GM12865 (cell line): ENCODE measurements around the gene RAB11FIP4.

Source experiments
- DNase-seq: peaks from one replicate; pipeline ENCODE4 v3.0.0; 2010; ENCODE audit warnings: low read depth
- H3K4me3 ChIP-seq: 2 replicates; pipeline ENCODE4 v1.5.1; 2011; ENCODE audit warnings: mild to moderate bottlenecking, low read depth, low read length, control low read depth
- CTCF ChIP-seq: IDR thresholded peaks from 2 replicates; pipeline ENCODE4 v1.5.1; 2011; ENCODE audit warnings: low read length, control low read depth, low read depth, inconsistent platforms; ENCODE audit not compliant: insufficient read depth; ENCODE audit errors: missing control alignments

Gene RAB11FIP4

GRCh38 chr17:31581491-31581890 is 190.0 kb downstream of the RAB11FIP4 start:
- no peak overlapping the region for H3K4me3 ChIP-seq
- DNase-seq: no peak
- TF ChIP-seq CTCF: no peak

- no peak overlapping the region for H3K4me3 ChIP-seq
- DNase-seq: peak; percentile 49
- no peak for TF ChIP-seq CTCF
Observed at GRCh38 chr17:31582151-31582907, 190.9 kb downstream of the RAB11FIP4 start.

GRCh38 chr17:31583772-31584356 is 192.4 kb downstream of the RAB11FIP4 start:
- no peak for DNase-seq
- no peak for TF ChIP-seq CTCF
- no peak overlapping the region for H3K4me3 ChIP-seq

GRCh38 chr17:31584438-31585279 is 193.2 kb downstream of the RAB11FIP4 start:
- TF ChIP-seq CTCF: no peak
- no peak overlapping the region for H3K4me3 ChIP-seq
- no peak for DNase-seq

- H3K4me3 ChIP-seq: no peak overlapping the region
- no peak for DNase-seq
- TF ChIP-seq CTCF: no peak
Observed at GRCh38 chr17:31585280-31585630, 193.8 kb downstream of the RAB11FIP4 start.

- no peak for TF ChIP-seq CTCF
- no peak overlapping the region for H3K4me3 ChIP-seq
- DNase-seq: no peak
Observed at GRCh38 chr17:31586946-31587345, 195.5 kb downstream of the RAB11FIP4 start.
